HCT116 (cell line): Measurements from ENCODE around the gene COX11. TPM values are rescaled to one million over a fixed set of nuclear protein-coding genes. Genes with fewer than 3 reads are reported as not detected.

Source experiments
- ATAC-seq: fragments of 200-7000 bp; cut with Tn5 transposase; 2 replicates; pipeline ENCODE4 v1.9.1; 2020; ENCODE audit warnings: mild to moderate bottlenecking, moderate library complexity
- BruUV-seq: library from RNA; stranded (reverse); fragments of 400-500 nt; replicated peaks from 2 replicates; lab custom pipeline; 2021; lab: Mats Ljungman, UMichigan
- CTCF ChIA-PET: fragments of 300-600 bp; sonication (Branson Sonifier 250); formaldehyde crosslinking; loops from one replicate; lab custom pipeline; 2021; ENCODE audit warnings: antibody characterized with exemption; lab: Charles Lee
- POLR2A ChIA-PET: fragments of 300-600, 350-600 bp; sonication (Branson Sonifier 250); formaldehyde crosslinking; loops from one replicate; lab custom pipeline; 2021; ENCODE audit warnings: antibody characterized with exemption; lab: Charles Lee
- RAD21 ChIA-PET, 2 experiments: fragments of 300-600 bp; sonication (Branson Sonifier 250); formaldehyde crosslinking; loops; one replicate each; lab custom pipeline; 2023; ENCODE audit warnings: low total read pairs in 2 of 2; ENCODE audit not compliant: uncharacterized antibody in 2 of 2, unreplicated experiment in 2 of 2, low non-redundant PET in 1 of 2; lab: Charles Lee
- DNase-seq: peaks from one replicate; pipeline ENCODE4 v3.0.0-alpha.2; 2010; ENCODE audit warnings: low read depth, low spot score
- H2AFZ ChIP-seq: fragments of 200-600 bp; shearing (Covaris generic), sonication (generic); 2 replicates; pipeline ENCODE4 v1.6.1; 2017; ENCODE audit warnings: low read depth, mixed run types, mixed read lengths, antibody characterized with exemption, low read length; ENCODE audit not compliant: poor library complexity, severe bottlenecking
- H3K27ac ChIP-seq: 2 replicates; pipeline ENCODE4 v1.5.1; 2012; ENCODE audit warnings: low read depth, low read length
- H3K27me3 ChIP-seq: fragments of 200-600 bp; sonication (generic); 2 replicates; pipeline ENCODE4 v1.6.1; 2016; ENCODE audit warnings: mixed run types, low read length, mixed read lengths; ENCODE audit not compliant: insufficient read depth
- H3K36me3 ChIP-seq, 2 experiments: fragments of 200-500 bp in 1 of 2; fragments of 200-600 bp in 1 of 2; sonication (Bioruptor generic) in 1 of 2; sonication (generic) in 1 of 2; 2 replicates each; pipeline versions ENCODE4 v1.5.1 to v1.6.1; 2014 to 2016; ENCODE audit warnings: low read length in 2 of 2, inconsistent platforms in 1 of 2, mixed read lengths in 1 of 2, mixed run types in 1 of 2; ENCODE audit not compliant: insufficient read depth in 2 of 2, control insufficient read depth in 1 of 2
- H3K4me1 ChIP-seq, 2 experiments: fragments of 200-600 bp in 1 of 2; sonication (generic) in 1 of 2; 2 replicates each; pipeline versions ENCODE4 v1.5.1 to v1.6.1; 2012 to 2017; ENCODE audit warnings: low read length in 2 of 2, inconsistent platforms in 1 of 2, mild to moderate bottlenecking in 1 of 2, mixed read lengths in 1 of 2, mixed run types in 1 of 2, moderate library complexity in 1 of 2; ENCODE audit not compliant: insufficient read depth in 2 of 2, control insufficient read depth in 1 of 2
- H3K4me2 ChIP-seq: fragments of 200-600 bp; sonication (generic); 2 replicates; pipeline ENCODE4 v1.6.1; 2017; ENCODE audit warnings: mixed run types, low read length, mixed read lengths
- H3K4me3 ChIP-seq, 2 experiments: fragments of 200-600 bp in 1 of 2; sonication (generic) in 1 of 2; replicated peaks in 1 of 2; 2 replicates each; pipeline ENCODE4 v1.5.1; 2011 to 2016; ENCODE audit warnings: low read length in 2 of 2, control low read depth in 1 of 2, low read depth in 1 of 2, mild to moderate bottlenecking in 1 of 2, mixed read lengths in 1 of 2, mixed run types in 1 of 2
- H3K79me2 ChIP-seq: fragments of 200-600 bp; sonication (generic); 2 replicates; pipeline ENCODE4 v1.6.1; 2017; ENCODE audit warnings: mild to moderate bottlenecking, mixed run types, low read length, moderate library complexity, mixed read lengths; ENCODE audit not compliant: insufficient read depth
- H3K9ac ChIP-seq: fragments of 200-600 bp; sonication (generic); 2 replicates; pipeline ENCODE4 v1.6.1; 2016; ENCODE audit warnings: low read length, mixed read lengths
- H3K9me2 ChIP-seq: fragments of 200-600 bp; sonication (generic), shearing (Covaris generic); 2 replicates; pipeline ENCODE4 v1.6.1; 2017; ENCODE audit warnings: mixed run types, mild to moderate bottlenecking, moderate library complexity; ENCODE audit not compliant: insufficient read depth
- H3K9me3 ChIP-seq, 2 experiments: fragments of 200-500 bp in 1 of 2; fragments of 200-600 bp in 1 of 2; sonication (Bioruptor generic) in 1 of 2; sonication (generic) in 1 of 2; 2 replicates each; pipeline ENCODE4 v1.6.1; 2014 to 2017; ENCODE audit warnings: low read length in 2 of 2, mixed read lengths in 2 of 2, inconsistent platforms in 1 of 2, low read depth in 1 of 2, mild to moderate bottlenecking in 1 of 2, mixed run types in 1 of 2, moderate library complexity in 1 of 2; ENCODE audit not compliant: control insufficient read depth in 1 of 2, insufficient read depth in 1 of 2
- H4K20me1 ChIP-seq: fragments of 200-600 bp; sonication (generic), shearing (Covaris generic); 2 replicates; pipeline ENCODE4 v1.6.1; 2017; ENCODE audit warnings: mixed run types, mild to moderate bottlenecking, moderate library complexity; ENCODE audit not compliant: insufficient read depth
- ATF3 ChIP-seq: IDR thresholded peaks from 2 replicates; pipeline ENCODE4 v1.6.1; 2012
- CBX3 ChIP-seq: IDR thresholded peaks from 2 replicates; pipeline ENCODE4 v1.6.1; 2012; ENCODE audit warnings: low read depth
- CEBPB ChIP-seq: IDR thresholded peaks from 2 replicates; pipeline ENCODE4 v1.6.1; 2012; ENCODE audit warnings: low read depth
- EGR1 ChIP-seq: IDR thresholded peaks from 2 replicates; pipeline ENCODE4 v1.6.1; 2012; ENCODE audit warnings: low read depth
- ELF1 ChIP-seq: IDR thresholded peaks from 2 replicates; pipeline ENCODE4 v1.6.1; 2012; ENCODE audit warnings: low read depth, borderline replicate concordance
- EZH2 ChIP-seq: fragments of 200-600 bp; sonication (generic); IDR thresholded peaks from 2 replicates; pipeline ENCODE4 v1.6.1; 2017; ENCODE audit warnings: antibody characterized with exemption, mixed run types
- JUND ChIP-seq: IDR thresholded peaks from 2 replicates; pipeline ENCODE4 v1.6.1; 2012
- MAX ChIP-seq: IDR thresholded peaks from 2 replicates; pipeline ENCODE4 v1.6.1; 2012
- POLR2AphosphoS5 ChIP-seq: IDR thresholded peaks from 2 replicates; pipeline ENCODE4 v1.6.1; 2011; ENCODE audit warnings: mild to moderate bottlenecking, low read depth, low read length, moderate library complexity
- RAD21 ChIP-seq: IDR thresholded peaks from 2 replicates; pipeline ENCODE4 v1.6.1; 2012; ENCODE audit warnings: low read depth, mild to moderate bottlenecking
- REST ChIP-seq: IDR thresholded peaks from 2 replicates; pipeline ENCODE4 v1.6.1; 2012; ENCODE audit warnings: low read depth
- SP1 ChIP-seq: IDR thresholded peaks from 2 replicates; pipeline ENCODE4 v1.6.1; 2012; ENCODE audit warnings: low read depth
- SRF ChIP-seq: IDR thresholded peaks from 2 replicates; pipeline ENCODE4 v1.6.1; 2012; ENCODE audit warnings: low read depth
- YY1 ChIP-seq: IDR thresholded peaks from 2 replicates; pipeline ENCODE4 v1.6.1; 2011; ENCODE audit warnings: low read length, low read depth, moderate library complexity, mild to moderate bottlenecking; ENCODE audit not compliant: insufficient replicate concordance; ENCODE audit errors: extremely low read depth
- ZFX ChIP-seq: fragments of 450-650 bp; IDR thresholded peaks from 2 replicates; pipeline ENCODE4 v1.6.1; 2017
- ZNF274 ChIP-seq: fragments of 200-500 bp; sonication (Bioruptor generic); IDR thresholded peaks from 2 replicates; pipeline ENCODE4 v1.6.1; 2014; ENCODE audit warnings: mild to moderate bottlenecking, low read depth, low read length, inconsistent platforms
- intact Hi-C: fragments of 100-400 bp; cut with micrococcal nuclease; formaldehyde crosslinking; loops from 2 replicates; pipeline ENCODE4 v1.10.0; 2022
- total RNA-seq: library from RNA; stranded (reverse); gene quantifications from one replicate; pipeline ENCODE4 v1.2.1, GENCODE V29; 2021; ENCODE audit not compliant: unreplicated experiment

COX11 gene
- total RNA-seq, 1 experiment from 2014 or later, result 62.9 TPM

- no peak overlapping the region for H3K27ac ChIP-seq
- H2AFZ ChIP-seq, result no peak overlapping the region
- no peak overlapping the region for H3K4me2 ChIP-seq
- H3K9ac ChIP-seq, result no peak overlapping the region
- no peaks in the 10 kb centered on the region for H3K9me3 ChIP-seq
- no peak for TF ChIP-seq SP1
- no peak for TF ChIP-seq ZFX
- TF ChIP-seq POLR2AphosphoS5, result no peak
- TF ChIP-seq RAD21, result no peak
- no peak for TF ChIP-seq CBX3
- TF ChIP-seq REST, result no peak
- TF ChIP-seq ATF3, result no peak
- TF ChIP-seq SRF, result no peak
- TF ChIP-seq YY1, result no peak
- no peak for TF ChIP-seq CEBPB
- no peak for TF ChIP-seq ELF1
- no peak for TF ChIP-seq EGR1
- no peak for TF ChIP-seq JUND
- TF ChIP-seq ZNF274, result no peak
- TF ChIP-seq EZH2, result no peak
- no peak for TF ChIP-seq MAX
- CTCF ChIA-PET, result interaction anchor here (0.9 to 5.4 kb wide), 9 partner anchors 12 to 523 kb away, joined by 3 to 70 read pairs (median 4); no protein-coding TSS in a partner anchor
- no peaks in the 10 kb centered on the region for H3K9me2 ChIP-seq
- H3K79me2 ChIP-seq, result no peaks in the 10 kb centered on the region
- no peaks in the 10 kb centered on the region for H3K27me3 ChIP-seq
- ATAC-seq (no peak), DNase-seq (no peak)
- H3K4me1 ChIP-seq, result no peaks in the 10 kb centered on the region
- H4K20me1 ChIP-seq, result no peaks in the 10 kb centered on the region
- no peaks in the 10 kb centered on the region for H3K36me3 ChIP-seq
- intact Hi-C loops, result no loop called here
- BruUV-seq, result no TSS peak
- no peak overlapping the region for H3K4me3 ChIP-seq
- POLR2A ChIA-PET, result no interaction called here
- RAD21 ChIA-PET, result interaction anchor here in 1 of 2 experiments (0.7 to 1.3 kb wide), 2 partner anchors 357 to 827 kb away, joined by 3 to 4 read pairs; no protein-coding TSS in a partner anchor
These were observed 23.1 kb upstream of the COX11 start for GRCh38 chr17:54991567-54991966.
